Endodermal cell (in vitro differentiated cells): ENCODE measurements around the gene NEK10. TPM values are rescaled to one million over a fixed set of nuclear protein-coding genes. Genes with fewer than 3 reads are reported as not detected.

Experiments used
- DNase-seq: peaks from one replicate; pipeline ENCODE4 v3.0.0-alpha.2; 2017
- H3K27ac ChIP-seq: 2 replicates; pipeline ENCODE4 v1.5.1; 2013; ENCODE audit warnings: mild to moderate bottlenecking, low read depth, low read length, moderate library complexity
- H3K27me3 ChIP-seq: 2 replicates; pipeline ENCODE4 v1.6.1; 2013; ENCODE audit warnings: mild to moderate bottlenecking, low read length, moderate library complexity; ENCODE audit not compliant: insufficient read depth, control insufficient read depth, poor library complexity, severe bottlenecking
- H3K36me3 ChIP-seq: 2 replicates; pipeline ENCODE4 v1.7.0; 2013; ENCODE audit warnings: mild to moderate bottlenecking, low read length, moderate library complexity; ENCODE audit not compliant: control insufficient read depth, insufficient read depth
- H3K4me1 ChIP-seq: one replicate; pipeline ENCODE4 v1.7.0; 2013; ENCODE audit warnings: low read length; ENCODE audit not compliant: control insufficient read depth, insufficient read depth
- H3K4me3 ChIP-seq: 2 replicates; pipeline ENCODE4 v1.5.1; 2013; ENCODE audit warnings: mild to moderate bottlenecking, low read length, moderate library complexity
- H3K9ac ChIP-seq: 2 replicates; pipeline ENCODE4 v1.6.1; 2013; ENCODE audit warnings: mild to moderate bottlenecking, low read length, moderate library complexity; ENCODE audit not compliant: poor library complexity, severe bottlenecking; ENCODE audit errors: extremely low read depth
- H3K9me3 ChIP-seq: 2 replicates; pipeline ENCODE4 v1.6.1; 2013; ENCODE audit warnings: mild to moderate bottlenecking, low read length, moderate library complexity; ENCODE audit not compliant: control insufficient read depth
- H3K27ac Mint-ChIP-seq: 2 replicates; pipeline ENCODE4 v1.8.0; 2020; ENCODE audit warnings: mixed read lengths
- H3K27me3 Mint-ChIP-seq: 2 replicates; pipeline ENCODE4 v1.8.0; 2021; ENCODE audit warnings: mild to moderate bottlenecking, mixed read lengths; ENCODE audit not compliant: insufficient read depth
- H3K36me3 Mint-ChIP-seq: 2 replicates; pipeline ENCODE4 v1.8.0; 2020; ENCODE audit warnings: low read depth, mixed read lengths
- H3K4me1 Mint-ChIP-seq: 2 replicates; pipeline ENCODE4 v1.8.0; 2020; ENCODE audit warnings: mixed read lengths
- H3K4me3 Mint-ChIP-seq: 2 replicates; pipeline ENCODE4 v1.8.0; 2020; ENCODE audit warnings: mild to moderate bottlenecking, moderate library complexity, mixed read lengths
- H3K9me3 Mint-ChIP-seq: 2 replicates; pipeline ENCODE4 v1.8.0; 2020; ENCODE audit warnings: mild to moderate bottlenecking, mixed read lengths
- CTCF ChIP-seq: fragments of 200-600 bp; sonication (generic); conservative IDR thresholded peaks from 2 replicates; pipeline ENCODE4 v1.5.0; 2021; ENCODE audit warnings: antibody characterized with exemption, mild to moderate bottlenecking
- WGBS, 2 experiments: methylation state at CpG; one replicate each; pipeline versions ENCODE4 v1.1.5 to v1.1.7; 2013; ENCODE audit warnings: missing lambda C conversion rate in 2 of 2, mixed read lengths in 1 of 2; ENCODE audit not compliant: insufficient coverage in 1 of 2, insufficient read length in 1 of 2; 5-methylcytosine and 5-hydroxymethylcytosine counted together
- total RNA-seq, 2 donors: library from RNA; stranded (reverse); fragmentation: NEBNext Ultra II Directional in 1 of 2; extraction: Animal tissue kit (Norgen Biotek cat#: 25700) in 1 of 2; gene quantifications; 2 replicates in 1 of 2; 3 replicates in 1 of 2; pipeline ENCODE4 v1.2.1, GENCODE V29; 2021

Gene NEK10
- total RNA-seq, 2 donors from 2014 or later: 1.3 to 2.4 TPM

DNA sequence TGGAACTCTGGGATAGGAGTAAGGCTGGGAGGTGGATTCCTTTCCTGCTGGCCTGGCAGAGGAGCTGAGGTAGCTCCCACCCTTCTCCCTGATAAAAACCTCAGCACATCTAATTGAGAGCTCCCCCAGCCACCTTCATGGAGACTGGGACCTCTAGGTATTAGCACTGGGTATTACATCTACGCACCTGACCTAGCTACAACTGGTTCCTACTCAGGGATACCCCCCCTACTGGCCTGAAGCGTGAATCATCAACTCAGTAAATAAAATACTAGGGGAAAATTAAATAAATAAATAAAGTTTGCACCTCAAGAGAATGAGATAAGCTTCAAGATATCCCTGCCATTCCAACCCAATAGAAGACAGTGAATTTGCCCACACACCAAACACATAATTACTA lies 140.4 kb downstream of the NEK10 start:
- H3K4me3 ChIP-seq: no peak overlapping the region

GRCh38 chr3:27224197-27224596 lies 145.0 kb downstream of the NEK10 start:
- no peaks in the 10 kb centered on the region for H3K4me1 ChIP-seq
- Mint-ChIP-seq H3K4me1 (no peaks in the 10 kb centered on the region), H3K36me3 (no peaks in the 10 kb centered on the region), H3K4me3 (no peak overlapping the region), H3K27ac (no peak overlapping the region), H3K9me3 (no peaks in the 10 kb centered on the region), H3K27me3 (no peaks in the 10 kb centered on the region)
- no peaks in the 10 kb centered on the region for H3K27me3 ChIP-seq
- 85 to 92% methylated on average over 2 to 3 of the region's 3 CpGs for WGBS, 2 experiments
- H3K36me3 ChIP-seq: no peaks in the 10 kb centered on the region
- H3K9me3 ChIP-seq: no peaks in the 10 kb centered on the region
- TF ChIP-seq CTCF: no peak
- H3K27ac ChIP-seq: no peak overlapping the region
- no peak for DNase-seq
- no peak overlapping the region for H3K4me3 ChIP-seq
- no peak overlapping the region for H3K9ac ChIP-seq

More for the DNA sequence above, 140.4 kb downstream of the NEK10 start:
- no peaks in the 10 kb centered on the region for H3K36me3 ChIP-seq
- WGBS, 2 experiments: 81% methylated on average over 1 of the region's 2 CpGs; no CpG with 5 or more reads in 1 of the 2 experiments
- no peaks in the 10 kb centered on the region for H3K27me3 ChIP-seq
- Mint-ChIP-seq H3K27ac (no peak overlapping the region), H3K27me3 (no peaks in the 10 kb centered on the region), H3K36me3 (peaks cover 2% of the 10 kb centered on the region), H3K9me3 (peaks cover 13% of the 10 kb centered on the region), H3K4me3 (no peak overlapping the region), H3K4me1 (no peaks in the 10 kb centered on the region)
- TF ChIP-seq CTCF: peak; percentile 84
- peak; percentile 78 for DNase-seq
- H3K4me1 ChIP-seq: no peaks in the 10 kb centered on the region
- H3K9me3 ChIP-seq: peaks cover 3% of the 10 kb centered on the region
- no peak overlapping the region for H3K27ac ChIP-seq
- no peak overlapping the region for H3K9ac ChIP-seq

DNA sequence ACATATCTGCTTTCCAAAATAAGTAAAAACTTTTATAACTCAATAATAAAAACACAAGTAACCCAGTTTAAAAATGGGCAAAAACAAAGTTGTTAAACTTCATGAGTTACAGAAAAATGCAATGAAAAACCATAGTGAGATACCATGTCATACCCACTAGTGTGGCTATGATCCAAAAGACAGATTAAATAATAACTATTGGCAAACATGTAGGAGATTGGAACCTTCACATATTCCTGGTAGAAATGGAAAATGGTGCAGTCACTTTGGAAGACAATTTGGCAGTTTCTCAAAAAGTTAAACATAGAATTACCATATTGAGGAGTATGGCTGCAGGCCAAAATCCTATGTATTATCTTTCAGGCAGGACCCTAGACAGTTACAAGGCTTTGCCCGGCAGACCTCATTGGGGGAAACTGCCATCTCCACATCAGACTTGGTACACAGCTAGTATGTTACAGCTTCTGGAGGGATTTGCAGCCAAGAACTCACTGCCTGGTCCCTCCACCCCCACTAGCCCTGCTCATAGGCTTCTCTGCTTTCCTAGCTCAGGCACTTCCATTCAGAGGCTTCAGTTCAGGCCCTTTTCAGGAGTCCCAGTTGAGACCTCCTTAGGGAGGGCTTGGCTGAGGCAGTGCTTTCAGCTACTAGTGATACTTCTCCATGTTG lies 147.8 kb downstream of the NEK10 start:
- no peak overlapping the region for H3K4me3 Mint-ChIP-seq
- Histone ChIP-seq H3K4me1 (no peaks in the 10 kb centered on the region), H3K27ac (no peak overlapping the region), H3K9ac (no peak overlapping the region), H3K27me3 (no peaks in the 10 kb centered on the region), H3K36me3 (no peaks in the 10 kb centered on the region), H3K4me3 (no peak overlapping the region), H3K9me3 (no peaks in the 10 kb centered on the region)
- no peaks in the 10 kb centered on the region for H3K4me1 Mint-ChIP-seq
- H3K27me3 Mint-ChIP-seq: no peaks in the 10 kb centered on the region
- no peak overlapping the region for H3K27ac Mint-ChIP-seq
- H3K9me3 Mint-ChIP-seq: no peaks in the 10 kb centered on the region
- TF ChIP-seq CTCF: no peak
- DNase-seq: no peak
- H3K36me3 Mint-ChIP-seq: no peaks in the 10 kb centered on the region
- 94 to 100% methylated on average over 1 of the region's 1 CpG for WGBS, 2 experiments
